Measurements from ENCODE around the gene KCTD6.

GRCh38 chr3:58519668-58520402, 27.9 kb downstream of the KCTD6 start:
- TF ChIP-seq CTCF (IDR thresholded peaks at IDR 0.05 in 8 of 11, conservative IDR thresholded peaks at IDR 0.05 in 3 of 11), result no peak
- TF ChIP-seq POLR2AphosphoS5 (IDR thresholded peaks at IDR 0.05), result no peak
- no peak for TF ChIP-seq POLR2A (IDR thresholded peaks at IDR 0.05)
